ENCODE data around the gene PIK3IP1. TPM values are rescaled to one million over a fixed set of nuclear protein-coding genes. Genes with fewer than 3 reads are reported as not detected.

The PIK3IP1 gene
- total and polyA plus RNA-seq, 2 of the 8 experiments (the other 6 are each of a cell fraction or from before 2014, with no cell fraction given) = 1.00 to 1.3 TPM

DNA sequence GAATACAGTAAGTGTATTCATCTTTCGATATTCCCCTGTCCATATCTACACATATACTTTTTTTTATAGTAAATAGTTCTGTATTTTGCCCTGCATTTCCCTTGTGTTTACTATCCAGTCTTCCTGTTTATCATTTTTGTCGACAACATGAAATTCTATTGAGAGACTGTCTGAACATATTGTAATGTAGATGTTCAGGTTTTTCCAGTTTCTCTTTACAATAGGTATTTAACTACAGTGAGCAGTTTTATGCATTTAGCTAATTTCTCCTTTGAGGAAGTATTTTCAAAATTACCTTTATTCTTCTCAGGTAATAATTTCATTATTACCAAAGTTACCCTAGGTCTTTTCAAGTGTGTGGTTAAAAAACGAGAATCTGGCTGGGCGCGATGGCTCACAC lies 16.7 kb downstream of the PIK3IP1 start (continued):
- TF ChIP-seq, protein P1, sequence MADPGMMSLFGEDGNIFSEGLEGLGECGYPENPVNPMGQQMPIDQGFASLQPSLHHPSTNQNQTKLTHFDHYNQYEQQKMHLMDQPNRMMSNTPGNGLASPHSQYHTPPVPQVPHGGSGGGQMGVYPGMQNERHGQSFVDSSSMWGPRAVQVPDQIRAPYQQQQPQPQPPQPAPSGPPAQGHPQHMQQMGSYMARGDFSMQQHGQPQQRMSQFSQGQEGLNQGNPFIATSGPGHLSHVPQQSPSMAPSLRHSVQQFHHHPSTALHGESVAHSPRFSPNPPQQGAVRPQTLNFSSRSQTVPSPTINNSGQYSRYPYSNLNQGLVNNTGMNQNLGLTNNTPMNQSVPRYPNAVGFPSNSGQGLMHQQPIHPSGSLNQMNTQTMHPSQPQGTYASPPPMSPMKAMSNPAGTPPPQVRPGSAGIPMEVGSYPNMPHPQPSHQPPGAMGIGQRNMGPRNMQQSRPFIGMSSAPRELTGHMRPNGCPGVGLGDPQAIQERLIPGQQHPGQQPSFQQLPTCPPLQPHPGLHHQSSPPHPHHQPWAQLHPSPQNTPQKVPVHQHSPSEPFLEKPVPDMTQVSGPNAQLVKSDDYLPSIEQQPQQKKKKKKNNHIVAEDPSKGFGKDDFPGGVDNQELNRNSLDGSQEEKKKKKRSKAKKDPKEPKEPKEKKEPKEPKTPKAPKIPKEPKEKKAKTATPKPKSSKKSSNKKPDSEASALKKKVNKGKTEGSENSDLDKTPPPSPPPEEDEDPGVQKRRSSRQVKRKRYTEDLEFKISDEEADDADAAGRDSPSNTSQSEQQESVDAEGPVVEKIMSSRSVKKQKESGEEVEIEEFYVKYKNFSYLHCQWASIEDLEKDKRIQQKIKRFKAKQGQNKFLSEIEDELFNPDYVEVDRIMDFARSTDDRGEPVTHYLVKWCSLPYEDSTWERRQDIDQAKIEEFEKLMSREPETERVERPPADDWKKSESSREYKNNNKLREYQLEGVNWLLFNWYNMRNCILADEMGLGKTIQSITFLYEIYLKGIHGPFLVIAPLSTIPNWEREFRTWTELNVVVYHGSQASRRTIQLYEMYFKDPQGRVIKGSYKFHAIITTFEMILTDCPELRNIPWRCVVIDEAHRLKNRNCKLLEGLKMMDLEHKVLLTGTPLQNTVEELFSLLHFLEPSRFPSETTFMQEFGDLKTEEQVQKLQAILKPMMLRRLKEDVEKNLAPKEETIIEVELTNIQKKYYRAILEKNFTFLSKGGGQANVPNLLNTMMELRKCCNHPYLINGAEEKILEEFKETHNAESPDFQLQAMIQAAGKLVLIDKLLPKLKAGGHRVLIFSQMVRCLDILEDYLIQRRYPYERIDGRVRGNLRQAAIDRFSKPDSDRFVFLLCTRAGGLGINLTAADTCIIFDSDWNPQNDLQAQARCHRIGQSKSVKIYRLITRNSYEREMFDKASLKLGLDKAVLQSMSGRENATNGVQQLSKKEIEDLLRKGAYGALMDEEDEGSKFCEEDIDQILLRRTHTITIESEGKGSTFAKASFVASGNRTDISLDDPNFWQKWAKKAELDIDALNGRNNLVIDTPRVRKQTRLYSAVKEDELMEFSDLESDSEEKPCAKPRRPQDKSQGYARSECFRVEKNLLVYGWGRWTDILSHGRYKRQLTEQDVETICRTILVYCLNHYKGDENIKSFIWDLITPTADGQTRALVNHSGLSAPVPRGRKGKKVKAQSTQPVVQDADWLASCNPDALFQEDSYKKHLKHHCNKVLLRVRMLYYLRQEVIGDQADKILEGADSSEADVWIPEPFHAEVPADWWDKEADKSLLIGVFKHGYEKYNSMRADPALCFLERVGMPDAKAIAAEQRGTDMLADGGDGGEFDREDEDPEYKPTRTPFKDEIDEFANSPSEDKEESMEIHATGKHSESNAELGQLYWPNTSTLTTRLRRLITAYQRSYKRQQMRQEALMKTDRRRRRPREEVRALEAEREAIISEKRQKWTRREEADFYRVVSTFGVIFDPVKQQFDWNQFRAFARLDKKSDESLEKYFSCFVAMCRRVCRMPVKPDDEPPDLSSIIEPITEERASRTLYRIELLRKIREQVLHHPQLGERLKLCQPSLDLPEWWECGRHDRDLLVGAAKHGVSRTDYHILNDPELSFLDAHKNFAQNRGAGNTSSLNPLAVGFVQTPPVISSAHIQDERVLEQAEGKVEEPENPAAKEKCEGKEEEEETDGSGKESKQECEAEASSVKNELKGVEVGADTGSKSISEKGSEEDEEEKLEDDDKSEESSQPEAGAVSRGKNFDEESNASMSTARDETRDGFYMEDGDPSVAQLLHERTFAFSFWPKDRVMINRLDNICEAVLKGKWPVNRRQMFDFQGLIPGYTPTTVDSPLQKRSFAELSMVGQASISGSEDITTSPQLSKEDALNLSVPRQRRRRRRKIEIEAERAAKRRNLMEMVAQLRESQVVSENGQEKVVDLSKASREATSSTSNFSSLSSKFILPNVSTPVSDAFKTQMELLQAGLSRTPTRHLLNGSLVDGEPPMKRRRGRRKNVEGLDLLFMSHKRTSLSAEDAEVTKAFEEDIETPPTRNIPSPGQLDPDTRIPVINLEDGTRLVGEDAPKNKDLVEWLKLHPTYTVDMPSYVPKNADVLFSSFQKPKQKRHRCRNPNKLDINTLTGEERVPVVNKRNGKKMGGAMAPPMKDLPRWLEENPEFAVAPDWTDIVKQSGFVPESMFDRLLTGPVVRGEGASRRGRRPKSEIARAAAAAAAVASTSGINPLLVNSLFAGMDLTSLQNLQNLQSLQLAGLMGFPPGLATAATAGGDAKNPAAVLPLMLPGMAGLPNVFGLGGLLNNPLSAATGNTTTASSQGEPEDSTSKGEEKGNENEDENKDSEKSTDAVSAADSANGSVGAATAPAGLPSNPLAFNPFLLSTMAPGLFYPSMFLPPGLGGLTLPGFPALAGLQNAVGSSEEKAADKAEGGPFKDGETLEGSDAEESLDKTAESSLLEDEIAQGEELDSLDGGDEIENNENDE (IDR thresholded peaks at IDR 0.05; ENCODE audit: insufficient replicate concordance, low read length) = no peak
- no peak for TF ChIP-seq MAFK (IDR thresholded peaks at IDR 0.05; ENCODE audit: low read depth, low read length)
- TF ChIP-seq KDM1A (IDR thresholded peaks at IDR 0.05; ENCODE audit: borderline replicate concordance, low read length) = no peak
- TF ChIP-seq CHD2 (IDR thresholded peaks at IDR 0.05; ENCODE audit: low read length) = no peak
- TF ChIP-seq KDM5A (IDR thresholded peaks at IDR 0.05; ENCODE audit: low read length) = no peak
- TF ChIP-seq POU5F1 (IDR thresholded peaks at IDR 0.05; ENCODE audit: low read depth, low read length) = no peak
- TF ChIP-seq CBX5 (IDR thresholded peaks at IDR 0.05; ENCODE audit: low read depth, low read length) = no peak
- no peak for TF ChIP-seq SP2 (IDR thresholded peaks at IDR 0.05; ENCODE audit: low read length)
- no peak for TF ChIP-seq CBX8 (IDR thresholded peaks at IDR 0.05; ENCODE audit: borderline replicate concordance, low read depth, low read length)
- TF ChIP-seq NRF1 (IDR thresholded peaks at IDR 0.05; ENCODE audit: low read depth, low read length) = no peak
- no peak for TF ChIP-seq GTF2F1 (IDR thresholded peaks at IDR 0.05; ENCODE audit: borderline replicate concordance, low read depth, low read length)
- TF ChIP-seq SP4 (IDR thresholded peaks at IDR 0.05; ENCODE audit: low read length) = no peak
